GM19351 (cell line): ENCODE results near the gene TNRC18.
A peak's percentile ranks its signal among the peaks of the same experiment; 100 is the strongest.
"Not testable (repeated sequence)": the region's sequence is repeated elsewhere in the genome, so short reads cannot be mapped to it uniquely, and the experiment has no call there.

Experiments
- ATAC-seq: cut with Tn5 transposase; IDR thresholded peaks from one replicate; pipeline ENCODE4 v1.9.1; 2021; ENCODE audit warnings: mild to moderate bottlenecking, moderate library complexity; ENCODE audit not compliant: unreplicated experiment

TNRC18 gene

DNA sequence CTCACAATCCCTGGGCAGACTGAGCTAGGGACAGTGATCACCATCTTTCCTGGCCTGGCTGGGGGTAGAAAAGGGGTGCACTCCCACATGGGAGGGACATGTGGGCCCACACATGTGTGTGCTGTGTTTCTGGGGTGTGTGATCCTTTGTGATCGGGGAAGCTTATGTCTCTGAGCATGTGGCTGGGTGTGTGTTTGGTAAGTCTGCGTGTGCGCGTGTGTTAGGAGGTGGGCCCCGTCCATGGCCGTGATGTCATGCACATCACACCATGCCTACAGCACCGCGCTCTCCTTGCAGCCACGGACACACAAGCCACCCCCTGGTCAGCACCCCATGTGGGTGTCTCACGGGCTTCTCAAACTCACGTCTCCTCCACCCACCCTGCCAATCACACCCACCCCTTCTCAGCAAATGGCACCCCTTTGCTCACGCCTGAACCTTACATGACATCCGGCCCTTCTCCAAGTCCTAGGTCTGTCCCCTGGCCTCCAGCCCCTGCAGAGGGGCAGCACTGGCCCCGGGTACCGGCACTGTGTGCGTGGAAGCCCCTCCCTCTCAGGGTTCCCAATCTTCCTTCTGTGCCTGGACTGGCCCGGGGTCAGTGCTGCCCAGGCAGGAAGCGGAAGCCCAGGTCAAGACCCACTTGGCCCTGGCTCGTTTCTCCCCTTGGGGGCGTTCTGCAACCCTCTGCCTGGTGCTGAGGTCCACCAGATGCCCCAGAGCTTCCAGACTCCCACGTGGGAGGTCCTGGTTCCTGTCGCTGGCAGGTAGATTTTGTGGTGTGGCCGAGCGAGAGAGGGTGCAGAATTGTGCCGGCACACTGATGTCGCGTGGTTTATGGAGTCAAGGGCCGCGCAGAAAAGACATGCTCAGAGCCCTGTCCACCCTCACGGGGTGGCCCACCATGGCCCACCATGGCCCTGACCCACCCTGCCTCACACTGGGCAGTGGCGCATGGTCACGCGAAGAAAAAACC is 128.3 kb downstream of the TNRC18 start:
- no peak for ATAC-seq

DNA sequence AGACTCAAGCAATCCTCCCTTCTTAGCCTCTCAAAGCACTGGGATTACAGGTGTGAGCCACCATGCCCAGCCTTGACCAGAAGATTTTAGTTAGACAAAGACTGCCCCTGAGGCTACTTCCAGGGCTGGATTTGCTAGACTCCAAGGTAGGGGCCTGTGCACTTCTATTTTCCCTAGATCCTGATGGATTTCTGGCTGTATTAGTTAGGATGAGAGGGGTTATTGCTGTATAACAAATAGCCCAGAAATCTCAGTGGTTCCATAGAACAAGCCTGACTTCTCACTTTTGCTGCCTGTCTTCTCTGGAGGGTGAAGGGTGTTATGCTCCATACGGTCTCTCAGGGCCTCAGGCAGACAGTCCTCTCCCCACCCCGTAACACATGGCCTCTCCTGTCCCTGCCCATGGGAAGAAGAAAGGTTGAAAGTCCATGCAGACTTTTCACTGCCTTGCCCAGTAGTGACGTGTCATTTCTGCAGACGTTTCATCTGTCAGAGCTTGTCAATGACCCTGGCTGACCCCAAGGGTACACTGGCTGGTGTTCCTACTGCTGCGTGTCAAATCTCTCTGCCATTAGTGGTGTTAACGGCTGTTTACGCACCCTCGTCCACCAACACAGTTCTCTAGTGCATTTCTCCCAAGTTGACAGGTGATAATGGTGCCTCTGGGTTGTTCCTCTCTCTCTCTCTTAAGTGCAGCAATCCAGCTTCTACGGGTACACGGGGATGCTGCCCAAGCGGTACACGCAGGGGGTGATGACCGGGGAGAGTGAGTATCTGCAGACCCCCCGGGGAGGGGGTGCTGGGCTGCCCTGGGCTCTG is 129.3 kb downstream of the TNRC18 start:
- ATAC-seq: no peak

- not testable (repeated sequence) for ATAC-seq
Observed at GRCh38 chr7:5291711-5292335, 131.8 kb downstream of the TNRC18 start.

GRCh38 chr7:5291301-5291700 is 132.3 kb downstream of the TNRC18 start:
- ATAC-seq: no peak

DNA sequence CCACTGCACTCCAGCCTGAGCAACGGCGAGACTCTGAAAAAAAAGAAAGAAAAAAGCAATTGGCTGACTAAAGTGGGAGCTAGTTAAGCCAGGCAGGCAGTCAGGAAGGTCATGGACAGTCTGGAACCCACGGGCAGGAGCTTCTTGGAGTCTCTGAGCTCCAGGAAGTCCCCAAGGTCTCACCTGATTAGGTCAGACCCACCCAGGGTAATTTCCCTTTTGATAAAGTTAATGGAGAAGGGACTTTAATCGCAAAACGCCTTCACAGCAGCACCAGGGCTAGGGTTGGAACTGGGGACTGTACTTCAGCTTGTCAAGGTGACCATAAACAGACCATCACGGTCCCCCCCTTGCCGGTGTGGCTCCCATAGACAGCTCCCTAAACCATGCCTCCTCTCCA is 134.3 kb downstream of the TNRC18 start:
- no peak for ATAC-seq

DNA sequence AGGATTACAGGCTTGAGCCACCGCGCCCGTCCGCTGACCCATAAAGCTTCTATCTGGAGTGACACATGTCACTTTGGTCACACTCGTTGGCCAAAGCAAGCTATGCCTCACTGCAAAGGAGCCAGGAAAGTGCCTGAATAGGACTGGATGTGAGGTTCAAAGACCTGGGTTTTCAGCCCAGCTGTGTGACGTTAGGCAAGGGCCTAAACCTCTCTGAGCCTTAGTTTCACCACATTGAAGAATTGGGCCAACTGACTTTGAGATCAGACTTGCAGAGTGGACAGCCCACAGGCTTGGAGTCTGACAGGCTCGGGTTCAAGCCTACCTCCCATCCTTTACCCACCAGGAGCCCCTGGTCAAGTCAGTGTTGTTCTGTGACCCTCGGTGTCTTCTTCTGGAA is 135.1 kb downstream of the TNRC18 start:
- not testable (repeated sequence) for ATAC-seq

- ATAC-seq: no peak
Observed at GRCh38 chr7:5287802-5288201, 135.8 kb downstream of the TNRC18 start.

- ATAC-seq: not testable (repeated sequence)
Observed at GRCh38 chr7:5287373-5287772, 136.3 kb downstream of the TNRC18 start.

GRCh38 chr7:5286933-5287332 is 136.7 kb downstream of the TNRC18 start:
- ATAC-seq: no peak

DNA sequence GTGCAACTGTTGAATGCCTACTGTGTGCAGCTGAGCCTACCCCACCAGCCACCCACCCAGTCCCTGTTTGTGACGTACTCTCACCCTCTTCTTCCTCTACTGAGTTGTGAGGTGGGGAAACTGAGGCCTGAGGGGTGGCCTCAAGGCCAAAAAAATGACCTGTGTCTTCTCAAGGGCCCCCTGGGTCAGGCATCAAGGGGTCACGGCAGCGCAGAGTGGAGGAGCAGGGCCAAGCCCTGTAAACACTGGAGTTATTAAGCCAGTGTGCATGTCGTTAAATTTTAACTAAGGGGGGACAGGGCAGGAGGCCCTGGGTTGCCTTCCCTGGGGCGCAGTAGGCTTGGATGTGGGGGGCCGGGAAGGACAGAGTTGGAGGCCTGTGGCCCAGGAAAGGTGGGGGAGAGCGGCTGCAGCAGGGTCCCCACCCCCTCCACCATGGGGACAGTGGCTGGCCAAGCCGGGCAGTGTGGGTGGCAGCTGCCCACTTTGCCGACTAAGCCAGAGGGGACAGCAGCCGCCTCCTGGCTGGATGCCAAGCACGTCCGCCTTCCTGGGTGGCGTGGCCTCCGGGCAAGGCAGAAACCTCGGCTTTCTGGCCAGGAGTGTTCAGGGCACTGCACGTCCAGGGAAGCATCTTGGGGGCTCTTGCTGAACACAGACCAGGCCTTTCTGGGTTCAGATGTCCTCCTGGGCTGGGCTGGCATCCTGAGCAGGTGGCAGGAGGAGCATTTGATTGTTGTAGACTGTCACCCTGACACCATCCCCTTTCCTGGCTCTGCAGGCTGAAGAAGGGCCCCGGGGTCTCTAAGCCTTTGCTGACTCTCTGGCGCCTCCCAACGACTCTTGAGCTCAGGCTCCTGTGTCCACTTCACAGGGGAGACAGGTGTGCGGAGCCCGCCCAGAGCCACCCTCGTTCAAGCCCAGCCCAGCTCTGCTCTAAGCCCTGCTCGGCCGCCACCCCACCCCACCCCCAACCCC is 139.0 kb downstream of the TNRC18 start:
- ATAC-seq: no peak

DNA sequence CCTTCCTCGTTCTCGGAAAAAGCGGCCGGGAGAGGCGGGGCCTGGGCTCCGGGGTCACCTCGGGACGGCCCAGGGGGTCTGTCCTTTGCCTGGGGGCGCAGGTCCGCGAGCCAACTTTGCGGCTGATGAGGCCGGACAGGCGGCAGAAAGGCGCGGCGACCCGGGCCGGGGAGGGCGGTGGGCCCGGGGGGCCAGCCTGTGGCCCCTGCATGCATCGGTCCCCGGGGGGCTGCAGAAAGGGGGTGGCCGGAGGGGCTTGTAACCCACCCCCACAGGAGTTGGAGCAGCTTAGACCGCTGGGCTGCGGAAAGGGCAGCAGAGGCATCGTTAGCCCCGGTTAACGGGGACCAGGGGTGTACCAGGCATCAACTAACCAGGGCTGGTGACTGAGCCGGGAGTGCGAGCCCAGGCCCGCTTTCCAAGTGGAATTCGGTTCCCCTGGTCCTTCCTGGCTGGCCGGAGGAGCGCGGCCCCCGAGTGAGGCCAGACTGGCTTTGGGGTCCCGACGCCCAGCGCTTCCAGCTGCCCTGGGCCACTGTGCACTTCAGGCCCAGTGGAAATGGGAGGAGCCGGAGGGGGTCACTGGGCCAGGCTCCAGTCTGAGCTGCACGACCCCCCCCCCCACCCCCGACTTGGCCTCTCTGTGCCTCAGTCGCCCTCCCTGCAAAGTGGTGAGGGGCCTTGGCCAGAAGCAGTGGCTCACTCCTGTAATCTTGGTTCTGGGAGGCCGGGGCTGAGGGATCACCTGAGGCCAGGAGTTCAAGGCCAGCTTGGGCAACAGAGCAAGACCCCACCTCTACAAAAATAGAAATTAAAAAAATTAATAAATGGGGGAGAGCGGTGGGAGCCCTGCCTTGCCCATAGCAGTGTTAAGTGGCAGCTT is 140.0 kb downstream of the TNRC18 start:
- no peak for ATAC-seq

GRCh38 chr7:5282543-5283316 is 140.9 kb downstream of the TNRC18 start, which contains the start of gene SLC29A4:
TSS of gene SLC29A4 (plus strand) at chr7:5282943. CDS start at chr7:5287817, 4,874 bp downstream.
- peak; percentile 71 for ATAC-seq

DNA sequence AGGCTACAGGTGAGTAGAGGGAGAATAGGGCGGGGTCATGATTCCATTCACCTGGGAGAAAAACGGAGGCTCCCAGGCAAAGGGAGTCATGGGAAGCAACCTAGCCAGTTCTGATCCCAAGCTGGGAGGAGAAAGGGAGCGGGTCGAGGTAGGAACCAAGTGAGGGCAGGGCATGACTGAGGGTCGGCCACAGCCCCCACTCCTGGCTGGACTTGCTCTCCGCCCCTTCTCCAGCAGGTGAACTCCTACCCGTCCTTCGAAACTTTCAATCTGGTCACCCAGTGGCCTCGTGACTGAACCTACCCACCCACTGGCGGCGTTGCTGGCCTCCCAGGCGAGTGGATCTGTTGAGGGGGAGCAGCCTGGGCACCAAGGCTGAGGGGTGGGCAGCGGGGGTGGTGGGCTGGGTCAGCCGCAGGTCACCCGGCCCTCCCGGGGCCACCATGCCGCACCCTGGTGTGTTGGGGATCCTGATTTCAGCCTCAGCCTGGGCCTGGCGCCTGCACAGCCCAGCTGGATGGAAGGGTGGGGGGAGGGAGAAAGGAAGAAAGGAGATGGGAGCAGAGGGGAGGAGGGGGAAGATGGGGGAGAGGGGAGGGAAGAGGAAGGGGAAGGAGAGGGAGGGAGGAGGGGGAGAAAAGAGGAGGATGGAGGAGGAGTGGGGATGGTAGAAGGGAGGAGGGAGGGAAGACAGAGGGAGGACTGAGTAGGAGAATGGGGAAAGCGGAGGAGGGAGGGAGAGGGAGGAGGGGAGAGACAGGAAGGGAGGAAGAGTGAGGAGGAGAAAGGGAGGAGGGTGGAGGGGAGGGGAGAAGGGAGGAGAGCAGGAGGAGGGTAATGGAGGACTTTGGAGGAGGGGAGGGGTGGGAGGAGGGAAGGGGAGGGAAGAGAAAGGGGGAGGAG is 141.8 kb downstream of the TNRC18 start:
- ATAC-seq: not testable (repeated sequence)

DNA sequence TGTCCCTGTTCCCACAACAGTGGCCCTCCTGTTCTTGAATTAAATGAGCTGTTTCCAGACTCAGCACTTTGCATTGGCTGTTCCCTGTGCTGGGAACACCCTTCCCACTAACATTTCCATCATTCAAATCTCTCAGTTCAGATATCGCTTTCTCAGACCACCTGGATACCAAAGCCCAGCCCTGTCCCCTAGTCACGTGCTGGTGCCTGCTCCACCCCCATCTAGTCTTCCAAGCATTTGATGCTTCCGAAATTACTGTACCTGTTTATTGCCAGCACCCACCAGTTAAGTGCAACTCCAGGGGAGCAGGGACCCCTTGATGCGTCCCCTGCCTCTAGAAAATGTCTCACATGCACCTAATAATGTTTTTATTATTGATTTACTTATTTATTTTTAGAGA is 143.9 kb downstream of the TNRC18 start:
- ATAC-seq: no peak

DNA sequence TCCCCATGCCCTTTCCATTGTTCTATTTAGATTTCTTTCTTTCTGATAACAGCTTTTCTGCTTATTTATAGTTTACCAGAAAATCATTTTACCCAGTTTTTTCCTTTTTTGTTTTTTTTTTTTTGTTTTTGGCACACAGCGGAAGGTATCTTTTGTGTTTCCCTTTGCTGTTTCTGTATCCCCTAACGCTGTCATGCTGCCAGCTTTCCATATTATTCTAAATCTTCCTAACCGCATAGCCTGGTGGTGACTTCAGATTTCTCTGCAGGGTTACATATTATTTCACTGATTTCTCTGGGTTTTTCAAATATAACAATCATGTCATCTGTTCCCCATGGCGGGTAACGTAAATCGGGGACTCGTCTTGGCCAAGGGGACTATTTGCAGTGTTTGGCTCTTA is 144.9 kb downstream of the TNRC18 start:
- no peak for ATAC-seq

- ATAC-seq: no peak
Observed at GRCh38 chr7:5276611-5277010, 147.0 kb downstream of the TNRC18 start.

DNA sequence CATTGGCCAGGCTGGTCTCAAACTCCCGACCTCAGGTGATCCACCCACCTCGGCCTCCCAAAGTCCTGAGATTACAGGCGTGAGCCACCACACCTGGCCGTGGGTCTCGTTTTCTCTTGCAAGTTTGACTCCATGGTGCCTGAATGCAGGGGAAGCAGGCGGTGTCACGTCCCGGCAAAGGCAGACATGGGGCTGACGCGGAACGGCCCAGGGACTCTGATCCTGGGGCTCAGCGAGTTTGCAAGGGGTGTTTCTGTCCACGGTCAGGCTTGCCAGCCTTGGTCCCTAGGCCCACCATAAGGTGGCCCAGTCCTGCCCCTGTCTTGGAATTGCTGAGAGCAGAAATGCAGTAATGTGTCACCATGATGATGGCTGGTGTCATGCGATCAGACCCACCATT is 147.5 kb downstream of the TNRC18 start:
- not testable (repeated sequence) for ATAC-seq
